Inferior parietal cortex (tissue), 1 donor: Measurements from ENCODE around the gene CS.
"Not testable (repeated sequence)": the region's sequence is repeated elsewhere in the genome, so short reads cannot be mapped to it uniquely, and the experiment has no call there.

Experiments
- DNase-seq: peaks from one replicate; pipeline ENCODE4 v3.0.0-alpha.2; 2016; ENCODE audit errors: extremely low spot score

Gene CS

GRCh38 chr12:56299853-56300643 is at the start of gene CS:
CS (minus strand) TSS chr12:56300330; CDS start chr12:56300201, 129 bp downstream.
- DNase-seq: peak; percentile 97

- no peak for DNase-seq
Measured at GRCh38 chr12:56348776-56349175, 48.6 kb upstream of the CS start.

GRCh38 chr12:56347255-56347654 is 47.1 kb upstream of the CS start:
- DNase-seq: not testable (repeated sequence)

GRCh38 chr12:56346675-56347074 is 46.5 kb upstream of the CS start:
- no peak for DNase-seq

- not testable (repeated sequence) for DNase-seq
Measured at GRCh38 chr12:56342290-56342689, 42.2 kb upstream of the CS start.

- no peak for DNase-seq
Measured at GRCh38 chr12:56341616-56342015, 41.5 kb upstream of the CS start.

GRCh38 chr12:56339158-56339422 is 39.0 kb upstream of the CS start:
- DNase-seq: no peak

GRCh38 chr12:56338308-56339157 is 38.4 kb upstream of the CS start, which contains the start of gene IL23A:
IL23A (plus strand) TSS chr12:56338884; CDS start chr12:56339045, 161 bp downstream.
- no peak for DNase-seq

GRCh38 chr12:56337753-56338251 is 37.7 kb upstream of the CS start:
- no peak for DNase-seq

GRCh38 chr12:56336361-56337167 is 36.4 kb upstream of the CS start:
- peak; percentile 15 for DNase-seq

- DNase-seq: not testable (repeated sequence)
Measured at GRCh38 chr12:56335527-56335926, 35.4 kb upstream of the CS start.

- peak; percentile 9 for DNase-seq
Measured at GRCh38 chr12:56334490-56334793, 34.3 kb upstream of the CS start.

- peak; percentile 98 for DNase-seq
Measured at GRCh38 chr12:56333679-56334489, 33.8 kb upstream of the CS start, which contains the start of gene PAN2. PAN2 (minus strand) TSS chr12:56334000; CDS start chr12:56333094, 906 bp downstream.

- no peak for DNase-seq
Measured at GRCh38 chr12:56333197-56333678, 33.1 kb upstream of the CS start.

GRCh38 chr12:56332512-56333196 is 32.5 kb upstream of the CS start:
- DNase-seq: no peak

GRCh38 chr12:56330936-56331490 is 30.9 kb upstream of the CS start:
- DNase-seq: no peak

- no peak for DNase-seq
Measured at GRCh38 chr12:56326533-56326932, 26.4 kb upstream of the CS start.

- DNase-seq: no peak
Measured at GRCh38 chr12:56326126-56326525, 26.0 kb upstream of the CS start.

GRCh38 chr12:56324206-56324605 is 24.1 kb upstream of the CS start:
- no peak for DNase-seq

- DNase-seq: not testable (repeated sequence)
Measured at GRCh38 chr12:56321610-56322009, 21.5 kb upstream of the CS start.
